Stimulated activated naive CD8-positive, alpha-beta T cell treated with anti-CD3 and anti-CD28 coated beads, Interleukin-15, Interleukin-2, amounts not matched to agents 100 ng/mL and 50 ng/mL, for 24 hours (primary cell): ENCODE measurements around the gene TVP23B.

ENCODE experiments used
- H3K27ac Mint-ChIP-seq: one replicate; pipeline ENCODE4 v1.8.0; 2021; ENCODE audit warnings: mild to moderate bottlenecking, mixed read lengths
- H3K27me3 Mint-ChIP-seq: one replicate; pipeline ENCODE4 v1.8.0; 2021; ENCODE audit warnings: mixed read lengths
- H3K36me3 Mint-ChIP-seq: one replicate; pipeline ENCODE4 v1.8.0; 2021; ENCODE audit warnings: low read depth, mixed read lengths
- H3K4me1 Mint-ChIP-seq: one replicate; pipeline ENCODE4 v1.8.0; 2021; ENCODE audit warnings: low read depth, mixed read lengths
- H3K4me3 Mint-ChIP-seq: one replicate; pipeline ENCODE4 v1.8.0; 2021; ENCODE audit warnings: mild to moderate bottlenecking, mixed read lengths
- H3K9me3 Mint-ChIP-seq: one replicate; pipeline ENCODE4 v1.8.0; 2021; ENCODE audit warnings: mixed read lengths

Gene TVP23B

DNA sequence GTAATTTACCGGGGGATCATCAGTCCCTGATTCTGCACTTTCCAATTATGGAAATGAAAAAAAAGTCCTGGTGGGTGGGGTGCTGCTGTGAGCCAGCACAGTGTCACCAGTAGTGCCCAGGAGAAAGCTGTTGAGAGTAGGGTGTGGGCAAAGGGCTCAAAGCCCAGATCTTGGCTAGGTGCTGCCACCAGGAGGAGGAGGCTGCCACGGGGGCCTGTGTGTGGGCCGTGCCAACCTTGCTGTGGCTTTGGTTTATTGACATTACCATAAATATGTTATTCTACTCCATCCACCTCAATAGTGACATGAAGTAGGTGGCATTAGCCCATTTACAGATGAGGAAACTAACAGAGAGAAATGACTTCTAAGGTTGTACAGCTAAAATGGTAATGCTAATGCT, 70.2 kb downstream of the TVP23B start:
- Mint-ChIP-seq H3K36me3 (no peaks in the 10 kb centered on the region), H3K9me3 (no peaks in the 10 kb centered on the region), H3K4me3 (no peak overlapping the region), H3K4me1 (peaks cover 15% of the 10 kb centered on the region), H3K27me3 (no peaks in the 10 kb centered on the region), H3K27ac (no peak overlapping the region)

GRCh38 chr17:18854956-18855355, 74.0 kb downstream of the TVP23B start:
- no peaks in the 10 kb centered on the region for H3K9me3 Mint-ChIP-seq

GRCh38 chr17:18855831-18856569, 75.0 kb downstream of the TVP23B start:
- peak overlapping the region; percentile 78 for H3K27ac Mint-ChIP-seq
- H3K4me1 Mint-ChIP-seq = peaks cover 47% of the 10 kb centered on the region
- no peaks in the 10 kb centered on the region for H3K27me3 Mint-ChIP-seq
- peaks cover 4% of the 10 kb centered on the region for H3K36me3 Mint-ChIP-seq
- no peaks in the 10 kb centered on the region for H3K9me3 Mint-ChIP-seq
- peak overlapping the region; percentile 90 for H3K4me3 Mint-ChIP-seq

More at GRCh38 chr17:18854956-18855355, 74.0 kb downstream of the TVP23B start:
- Mint-ChIP-seq H3K4me3 (peak overlapping the region; percentile 90), H3K4me1 (peaks cover 37% of the 10 kb centered on the region), H3K36me3 (peaks cover 4% of the 10 kb centered on the region), H3K27ac (no peak overlapping the region), H3K27me3 (no peaks in the 10 kb centered on the region)
